GM21360 (cell line): Measurements from ENCODE around the gene VOPP1.

Experiments
- ATAC-seq: cut with Tn5 transposase; IDR thresholded peaks from one replicate; pipeline ENCODE4 v1.9.1; 2021; ENCODE audit warnings: mild to moderate bottlenecking, moderate library complexity; ENCODE audit not compliant: unreplicated experiment

The VOPP1 gene

DNA sequence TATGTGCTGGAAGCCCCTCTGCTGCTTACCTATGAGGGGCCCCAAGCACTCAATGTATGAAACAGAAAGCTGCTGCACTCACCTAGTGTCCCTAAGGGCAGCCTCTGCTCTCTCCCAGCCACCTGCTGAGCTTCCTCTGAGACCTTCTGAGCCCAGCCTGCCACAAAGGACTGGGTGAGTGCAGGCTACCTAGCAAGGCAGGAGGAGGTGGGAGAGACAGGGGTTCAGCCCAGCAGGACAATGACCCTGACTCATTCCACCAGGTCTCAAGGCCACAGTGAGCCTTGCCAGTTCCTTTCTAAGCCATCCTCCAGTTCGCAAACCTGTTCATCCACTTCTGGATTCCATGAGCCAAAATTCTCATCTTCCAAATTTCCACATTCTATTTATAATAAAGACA is 16.3 kb downstream of the VOPP1 start:
- no peak for ATAC-seq

DNA sequence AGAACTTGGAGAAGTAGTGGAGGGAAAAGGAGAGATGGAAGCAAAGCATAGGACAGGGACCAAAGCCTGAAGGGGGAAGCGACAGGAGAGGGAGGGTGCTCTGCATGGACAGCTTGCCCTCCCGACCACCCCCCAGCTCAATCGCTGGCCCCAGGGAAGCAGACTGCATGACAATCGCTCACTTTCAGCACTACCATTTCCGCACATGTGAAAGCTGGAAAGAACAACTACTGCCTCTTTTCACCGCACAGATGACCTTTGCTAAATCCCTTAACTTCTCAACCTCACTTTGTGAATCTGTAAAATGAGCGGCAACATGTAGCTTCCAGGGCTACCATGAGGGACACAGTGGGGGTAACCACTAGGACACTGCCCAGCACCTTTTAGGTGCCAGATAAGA is 17.1 kb downstream of the VOPP1 start:
- no peak for ATAC-seq

DNA sequence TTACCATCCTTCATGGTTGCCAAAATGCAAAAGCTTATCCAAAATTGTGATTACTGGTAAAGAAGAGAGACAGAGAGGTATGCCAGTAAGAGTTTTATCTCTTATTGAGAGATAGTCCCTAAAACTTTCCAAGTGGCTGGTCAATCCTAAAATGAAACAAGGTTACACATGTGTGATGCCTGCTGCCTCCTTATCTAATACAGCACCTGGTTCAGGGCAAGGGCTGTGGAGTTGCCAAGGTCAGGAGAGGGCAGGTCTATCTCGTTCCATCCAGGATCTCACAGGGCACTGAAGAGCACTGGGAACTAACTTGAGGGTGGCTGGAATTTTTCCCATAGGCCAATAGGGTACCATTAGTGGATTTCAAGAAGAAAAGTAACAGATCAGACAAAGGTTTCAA is 18.3 kb downstream of the VOPP1 start:
- no peak for ATAC-seq

DNA sequence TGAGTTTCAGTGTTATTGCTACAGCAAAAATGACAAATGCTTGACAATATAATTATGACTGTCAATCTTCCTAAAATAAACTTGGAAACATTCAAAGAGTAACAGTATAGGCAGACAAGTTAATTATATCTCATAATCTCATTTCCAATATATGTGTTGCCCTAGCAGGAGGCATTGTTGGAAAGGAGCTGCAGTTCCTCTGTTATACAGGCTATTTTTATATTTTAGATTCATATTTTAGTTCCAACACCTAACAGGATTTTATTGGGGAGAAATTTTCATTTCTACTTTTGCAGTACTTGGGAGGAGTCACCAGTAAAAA is 19.3 kb downstream of the VOPP1 start:
- ATAC-seq = no peak

DNA sequence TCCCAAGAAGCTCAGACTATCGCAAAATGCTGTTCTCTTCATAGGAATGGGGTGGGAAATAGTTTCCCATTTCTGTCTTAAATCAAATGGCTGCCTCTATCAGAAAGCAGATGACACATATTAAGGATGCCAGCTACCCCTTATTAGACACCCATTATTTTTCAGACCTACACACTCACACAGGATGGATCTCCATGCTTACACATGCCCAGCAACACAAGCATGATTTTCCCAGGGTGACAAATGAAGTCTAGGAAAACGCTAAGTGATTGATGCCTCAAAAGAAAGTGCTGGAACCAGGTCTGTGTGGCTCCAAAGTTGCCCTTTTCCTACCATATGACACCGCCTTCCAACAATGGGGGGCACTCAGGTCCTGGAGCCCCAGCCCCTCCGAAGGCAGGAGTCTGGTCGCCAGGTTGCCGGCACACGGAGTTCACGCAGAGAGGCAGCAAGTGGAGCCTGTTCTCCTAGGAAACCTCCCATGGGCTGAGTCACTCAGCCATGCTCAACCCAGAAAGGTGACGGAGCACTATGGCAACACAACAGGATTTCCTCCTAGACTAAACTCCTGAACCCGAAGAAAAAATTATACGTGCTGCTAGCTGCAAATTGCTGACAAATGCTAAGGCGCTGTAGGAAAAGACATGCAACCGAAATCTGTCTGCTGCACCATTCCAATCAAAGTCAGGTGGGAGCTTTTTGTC is 19.8 kb downstream of the VOPP1 start:
- ATAC-seq = no peak

DNA sequence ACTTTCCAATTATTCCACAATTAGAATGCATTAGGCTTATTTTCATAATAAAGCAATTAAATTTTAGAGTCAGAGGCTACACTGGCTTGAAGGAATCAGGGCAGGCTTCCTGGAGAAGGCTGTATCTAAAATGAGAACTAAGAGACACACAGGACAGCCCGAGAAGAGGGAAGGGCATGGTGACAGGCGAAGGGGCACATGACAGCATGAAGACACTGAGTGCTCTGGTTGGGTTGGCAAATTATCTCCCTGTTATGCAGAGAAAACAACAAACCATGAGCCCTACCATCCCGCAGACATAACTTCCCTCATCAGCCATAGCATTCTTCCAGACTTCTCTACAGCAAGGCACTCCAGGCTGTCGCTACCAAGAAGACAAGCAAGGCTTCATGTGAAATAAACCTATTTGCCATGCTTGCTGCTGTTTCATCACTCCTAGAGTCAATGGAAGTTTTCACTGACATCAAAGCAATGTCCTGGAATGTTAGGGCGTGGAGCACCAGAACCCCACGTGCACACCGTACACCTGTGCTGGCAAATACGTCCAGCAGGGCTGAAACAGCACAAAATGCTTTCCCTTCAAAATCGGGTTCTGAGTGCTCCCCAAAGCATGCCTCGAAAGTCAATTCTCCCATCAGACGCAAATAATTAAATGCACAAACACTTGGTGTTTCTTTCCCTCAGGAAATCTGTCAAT is 21.3 kb downstream of the VOPP1 start:
- no peak for ATAC-seq

DNA sequence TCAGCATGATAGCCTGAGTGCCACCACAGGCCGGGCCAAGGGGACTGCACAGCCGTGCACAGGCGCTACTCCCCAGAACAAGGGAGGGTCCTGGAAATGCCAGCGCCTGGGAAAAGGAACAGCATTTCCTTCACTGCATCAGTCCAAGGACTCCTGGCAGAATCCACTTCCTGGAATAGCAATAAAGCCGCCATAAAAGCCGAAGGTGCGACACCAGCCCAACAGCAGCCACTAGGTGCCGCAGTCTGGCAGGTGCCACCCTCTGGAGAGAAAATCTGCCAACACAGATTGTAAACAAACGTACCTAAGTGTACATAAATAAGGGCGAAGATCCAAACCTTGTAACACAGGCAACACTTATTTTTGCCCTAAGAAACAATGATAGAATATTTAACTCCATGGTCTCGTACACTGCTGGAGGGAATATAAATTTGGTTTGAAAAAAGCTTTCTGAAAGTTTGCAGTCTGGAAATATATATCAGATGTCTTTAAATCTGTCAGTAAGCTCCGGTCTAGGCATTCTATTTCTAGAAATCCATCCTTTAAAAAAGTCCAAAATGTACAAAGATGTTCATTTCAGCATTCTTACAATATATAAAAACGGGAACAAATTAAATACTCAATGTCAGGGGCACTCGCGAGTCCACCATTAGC is 22.2 kb downstream of the VOPP1 start:
- ATAC-seq = no peak

DNA sequence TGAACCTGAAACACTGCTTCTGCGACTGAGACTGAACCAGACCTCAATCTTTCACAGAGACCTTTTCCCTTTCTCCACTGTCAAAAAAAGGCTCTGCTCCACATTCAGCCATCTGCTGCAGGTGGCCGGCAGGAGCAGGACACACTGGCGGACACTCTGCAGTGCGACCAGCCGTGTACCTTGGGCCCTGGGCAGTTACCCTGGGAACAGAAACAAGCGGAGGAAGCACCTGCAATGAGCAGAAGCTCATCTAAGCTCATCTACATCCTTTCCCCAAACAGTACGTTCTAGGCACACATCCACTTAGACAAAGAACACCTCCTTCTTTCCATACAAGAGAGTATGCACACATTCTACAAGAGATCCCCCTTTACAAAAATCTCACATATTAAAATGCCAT is 22.8 kb downstream of the VOPP1 start:
- ATAC-seq = no peak

DNA sequence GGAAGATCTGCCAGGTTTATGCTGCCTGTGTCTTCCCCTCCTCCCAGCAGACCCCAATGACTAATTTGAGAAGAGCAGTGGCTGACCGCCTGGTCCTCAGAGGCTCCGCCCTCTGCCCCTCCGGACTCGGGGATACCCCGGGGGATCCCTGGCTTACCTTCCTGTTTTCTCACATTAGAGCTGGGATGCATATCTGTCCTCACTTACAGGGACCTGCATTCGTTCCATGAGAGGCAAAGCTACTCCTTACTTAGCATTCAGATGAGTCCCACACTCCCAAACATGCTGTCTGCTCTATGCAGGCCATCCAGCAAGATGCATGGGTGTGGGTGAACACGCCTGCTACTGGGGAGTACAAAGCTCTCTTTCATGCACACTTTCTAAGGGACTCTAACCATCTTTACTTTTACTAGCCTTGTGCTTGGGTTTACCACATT is 24.0 kb downstream of the VOPP1 start:
- ATAC-seq = peak; percentile 55

DNA sequence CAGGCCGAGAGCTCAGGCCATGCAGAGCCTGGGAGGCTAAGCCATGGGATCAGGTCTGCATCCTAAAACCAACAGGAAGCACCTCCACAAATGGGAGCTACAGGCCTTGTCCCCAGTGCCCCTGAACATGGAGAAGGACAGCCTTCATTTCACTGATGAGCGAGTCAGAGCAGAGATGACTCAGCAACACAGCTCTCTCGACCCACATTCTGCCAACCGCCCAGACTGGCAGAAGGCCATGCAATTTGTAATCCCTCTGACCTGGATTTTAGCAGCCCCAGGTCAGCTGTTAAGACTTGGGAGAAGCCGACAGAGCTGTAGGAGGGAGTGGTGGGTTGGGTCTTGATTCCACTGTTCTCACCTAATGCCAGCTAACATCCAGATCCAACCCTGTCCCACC is 25.5 kb downstream of the VOPP1 start:
- ATAC-seq = no peak

DNA sequence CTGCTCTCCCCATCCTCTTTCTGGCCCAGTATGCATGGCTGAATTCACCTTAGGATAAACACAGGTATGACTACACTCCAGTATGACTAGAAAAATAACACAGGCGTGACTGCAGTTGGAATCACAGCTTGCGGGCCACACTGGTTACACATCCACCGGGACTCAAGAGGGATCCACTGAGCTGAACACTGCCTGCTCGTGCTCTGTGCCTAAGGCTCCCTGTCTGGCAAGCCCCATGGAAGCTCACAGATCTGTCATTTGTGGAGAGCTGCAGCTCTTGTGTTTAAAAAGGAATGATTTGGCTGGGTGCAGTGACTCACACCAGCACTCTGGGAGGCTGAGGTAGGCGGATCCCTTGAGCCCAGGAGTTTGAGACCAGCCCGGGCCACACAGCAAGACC is 26.8 kb downstream of the VOPP1 start:
- ATAC-seq = no peak

DNA sequence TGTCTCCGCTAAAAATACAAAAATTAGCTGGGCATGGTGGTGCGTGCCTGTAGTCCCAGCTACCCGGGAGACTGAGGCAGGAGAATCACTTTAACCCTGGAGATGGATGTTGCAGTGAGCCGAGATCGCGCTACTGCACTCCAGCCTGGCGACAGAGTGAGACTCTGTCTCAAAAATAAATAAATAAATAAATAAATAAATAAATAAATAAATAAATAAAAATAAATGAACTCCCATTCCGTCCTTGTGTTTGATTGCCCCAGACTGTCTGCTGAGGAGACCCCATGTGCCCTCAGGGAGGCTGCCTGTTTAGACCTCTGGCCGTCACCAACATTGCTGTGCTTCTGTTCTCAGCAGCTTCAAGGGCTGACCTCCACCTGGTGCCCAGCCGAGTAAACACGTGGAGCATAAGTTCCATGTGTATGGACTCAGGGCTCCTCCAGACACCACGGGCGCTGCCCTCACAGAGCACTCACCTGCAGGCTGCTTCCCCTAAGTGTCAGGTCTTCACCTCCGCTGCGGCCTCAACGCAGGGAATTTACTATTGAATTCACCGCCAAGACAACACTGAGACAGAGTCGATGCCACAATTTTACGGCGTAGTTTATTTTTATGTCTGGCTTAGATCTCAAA is 32.0 kb downstream of the VOPP1 start:
- ATAC-seq = no peak

DNA sequence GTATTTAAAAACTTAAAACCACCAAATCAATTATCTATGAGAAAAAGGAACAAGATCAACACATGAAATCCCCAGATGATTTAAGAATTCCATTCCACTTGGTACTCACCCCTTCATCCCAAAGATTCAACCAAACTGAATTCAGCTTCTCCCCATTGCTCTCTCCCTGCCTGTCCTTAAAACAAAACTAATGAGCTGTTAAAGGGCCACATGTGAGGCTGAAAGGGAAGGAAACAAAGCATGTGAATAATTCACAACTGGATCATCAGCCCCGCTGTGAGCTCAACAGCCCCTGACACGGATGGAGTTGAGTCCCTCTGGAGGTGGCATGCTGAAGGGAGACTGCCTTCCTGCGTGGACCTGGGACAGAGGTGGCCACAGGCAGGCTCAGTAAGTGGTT is 32.9 kb downstream of the VOPP1 start:
- ATAC-seq = no peak

DNA sequence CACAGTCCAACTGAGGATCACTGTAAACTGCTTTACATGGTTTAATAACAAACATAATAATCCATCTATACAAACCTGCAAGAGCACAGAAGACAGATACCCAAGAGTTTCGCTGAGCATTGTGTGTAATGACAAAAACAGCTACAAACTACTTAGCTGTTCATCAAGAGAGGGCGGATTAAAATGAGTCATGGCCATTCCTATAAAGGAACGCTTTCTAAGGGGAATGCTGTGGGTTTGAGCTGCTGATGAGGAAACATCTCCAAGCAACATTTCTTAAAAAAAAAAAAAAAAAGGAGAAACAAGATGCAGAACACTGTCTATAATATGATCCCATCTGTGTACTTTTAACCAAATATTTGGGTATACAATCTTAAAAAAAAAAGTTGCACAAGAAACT is 33.8 kb downstream of the VOPP1 start:
- no peak for ATAC-seq

DNA sequence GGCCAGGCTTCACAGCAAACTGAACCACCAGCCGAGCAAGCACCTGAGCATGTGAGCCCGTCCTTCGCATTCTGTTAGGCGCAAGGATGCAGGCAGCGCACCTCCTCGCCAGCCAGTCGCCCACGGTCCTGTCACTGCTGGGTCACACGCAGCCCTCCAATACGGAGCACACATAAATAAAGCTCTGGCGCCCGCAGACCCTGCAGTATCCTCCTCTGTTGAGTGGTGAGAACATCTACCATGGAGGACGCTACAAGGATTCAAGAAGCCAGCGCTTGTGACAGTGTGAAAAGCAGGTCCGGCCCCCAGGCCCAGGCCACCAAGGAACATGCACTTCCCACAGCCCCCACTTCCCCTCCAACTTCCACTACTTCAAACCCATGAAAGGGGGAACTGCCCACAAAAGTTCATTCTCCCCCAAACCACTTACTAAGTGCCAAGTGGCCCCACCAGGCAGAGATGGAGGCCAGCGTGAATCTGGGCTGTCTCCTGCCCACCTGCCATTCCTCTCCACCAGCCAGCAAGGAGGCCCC is 34.8 kb downstream of the VOPP1 start:
- no peak for ATAC-seq

DNA sequence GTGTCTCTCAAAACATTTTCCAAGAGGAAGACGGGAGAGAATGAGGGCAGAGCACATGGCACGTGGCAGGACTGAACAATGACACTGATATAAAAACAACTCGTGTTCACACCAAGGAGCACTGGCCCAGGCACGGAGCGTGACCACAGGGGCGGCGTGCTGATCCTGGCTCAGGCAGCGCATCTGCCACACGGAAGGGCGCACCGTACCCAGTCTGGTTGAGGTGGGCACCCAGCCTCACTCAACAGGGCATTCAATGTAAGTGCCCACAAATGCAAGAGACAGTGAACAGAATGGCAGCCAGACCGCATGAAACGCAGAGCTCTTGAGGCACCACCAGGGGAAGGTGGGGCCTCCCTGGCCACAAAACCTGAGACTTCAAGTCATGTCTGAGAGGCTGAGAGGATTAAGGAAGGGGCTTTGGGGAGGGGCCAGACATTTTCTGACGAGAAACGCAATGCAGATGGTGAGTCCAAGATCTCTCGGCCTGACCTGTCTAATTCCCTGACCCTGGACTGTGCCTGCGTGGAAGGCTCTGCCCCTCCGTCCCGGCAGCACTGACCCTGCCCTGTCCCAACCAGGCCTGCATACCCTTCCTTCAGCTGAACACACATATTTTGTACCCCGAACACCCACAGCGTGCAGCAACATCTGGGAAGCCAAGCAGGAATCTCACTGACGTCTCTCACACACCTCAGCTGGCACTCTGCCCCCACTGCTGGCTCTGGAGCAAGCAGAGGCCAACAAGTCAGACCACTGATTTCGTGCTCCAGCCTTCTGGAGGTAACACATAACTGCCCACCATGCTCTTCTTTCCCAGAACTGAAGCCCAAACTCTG is 35.5 kb downstream of the VOPP1 start:
- no peak for ATAC-seq

DNA sequence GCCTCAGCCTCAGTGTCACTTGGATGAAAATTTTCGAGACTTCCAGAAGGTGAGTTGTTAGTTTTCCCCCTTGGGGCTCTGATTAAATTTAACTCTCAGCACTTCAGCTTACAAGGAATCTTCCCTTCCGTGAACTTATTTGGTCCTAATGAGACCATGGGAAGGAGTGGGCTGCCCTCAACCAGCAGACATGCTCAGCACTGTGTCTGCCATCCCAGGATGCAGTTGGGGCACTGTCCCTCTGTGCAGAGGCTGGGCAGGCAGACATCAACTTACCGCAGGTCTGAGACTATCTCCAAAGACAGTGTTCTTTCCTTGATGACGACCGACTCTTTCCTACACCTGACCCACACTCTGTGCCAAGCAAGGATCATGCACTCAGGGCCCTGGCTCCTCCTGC is 36.7 kb downstream of the VOPP1 start:
- ATAC-seq = no peak

DNA sequence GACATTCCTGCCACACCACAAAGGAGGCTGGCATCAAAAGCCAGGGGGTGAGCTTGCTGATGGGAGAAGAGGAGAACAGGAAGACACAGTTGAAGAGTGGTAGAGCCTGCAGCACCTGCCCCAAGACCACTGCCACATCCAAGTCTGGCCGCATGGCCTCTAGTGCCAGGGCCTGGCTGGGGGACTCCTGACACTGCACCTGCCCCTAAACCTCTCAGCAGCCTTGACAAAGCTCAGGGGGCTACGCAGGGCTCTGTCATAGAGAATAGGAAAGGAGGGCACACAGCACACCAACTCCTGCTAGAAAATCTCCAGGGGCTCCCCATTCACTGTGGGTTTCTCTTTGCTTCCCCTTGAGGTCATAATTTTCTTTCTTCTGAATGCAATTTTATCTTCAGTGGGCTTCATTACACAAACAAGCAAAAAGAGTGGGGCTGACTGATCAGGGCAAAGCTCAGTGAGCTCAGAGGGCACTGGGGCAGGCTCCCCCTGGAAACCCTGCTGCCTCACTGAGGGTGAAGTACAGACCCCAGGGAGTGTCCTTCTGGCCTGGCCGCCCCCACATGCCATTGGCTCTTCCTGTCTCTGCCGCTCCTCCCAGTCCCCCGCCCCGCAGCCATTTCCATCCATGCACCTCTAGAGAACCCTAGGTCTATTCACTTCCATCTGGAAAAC is 37.2 kb downstream of the VOPP1 start:
- ATAC-seq = no peak

DNA sequence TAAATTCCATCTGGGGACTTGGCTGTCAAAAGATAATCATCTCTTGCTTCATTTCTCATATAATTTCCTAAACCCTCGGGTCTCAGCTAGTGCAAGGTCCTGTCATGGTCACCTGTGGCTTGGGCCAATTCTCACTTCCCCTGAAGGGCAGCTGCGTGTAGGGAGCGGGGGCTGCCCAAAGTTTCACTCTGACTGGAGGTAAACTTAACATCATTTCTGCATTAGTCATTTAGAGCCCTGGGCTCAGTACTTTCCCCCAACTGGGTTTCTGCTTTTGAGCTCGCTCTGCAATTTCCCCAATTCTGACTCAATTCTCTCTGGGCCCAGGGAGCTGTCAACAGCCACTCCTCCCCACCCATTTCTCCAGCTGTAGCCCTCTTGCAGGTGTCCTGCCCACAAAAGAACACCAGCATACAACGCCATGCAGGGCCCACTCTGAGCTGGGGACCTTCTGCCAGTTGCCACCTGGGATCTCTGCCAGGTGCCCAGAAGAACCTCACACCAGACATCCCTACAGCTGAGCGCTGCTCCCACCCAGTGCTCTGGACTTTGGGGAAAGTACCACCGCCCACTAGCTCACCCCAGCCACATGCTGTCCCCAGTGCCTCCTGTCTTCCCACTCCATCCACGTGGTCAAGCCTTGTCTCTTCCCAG is 37.9 kb downstream of the VOPP1 start:
- peak; percentile 56 for ATAC-seq

DNA sequence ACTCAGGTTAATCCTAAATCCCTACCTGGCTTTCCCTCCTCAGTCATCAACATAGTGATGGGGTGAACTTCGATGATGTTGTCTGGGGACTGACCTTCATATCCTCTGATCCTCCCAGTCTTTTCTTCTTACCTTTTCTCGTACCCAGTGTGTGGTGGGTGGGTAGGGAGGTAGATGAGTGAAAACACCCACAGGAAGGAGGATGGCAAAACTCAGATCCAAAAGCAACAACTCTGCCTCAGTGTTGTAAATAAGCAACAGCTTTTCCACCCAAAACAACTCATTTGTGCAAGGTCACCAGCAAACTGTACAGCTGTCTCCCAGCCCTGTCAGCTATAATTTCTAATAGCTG is 38.6 kb downstream of the VOPP1 start:
- ATAC-seq = no peak
